IPS-18a (cell line): Measurements from ENCODE around the gene MRPL9.

Experiments used
- H3K27ac ChIP-seq: one replicate; pipeline ENCODE4 v1.5.1; 2013; ENCODE audit warnings: low read length
- H3K27me3 ChIP-seq: one replicate; pipeline ENCODE4 v1.6.1; 2013; ENCODE audit warnings: mild to moderate bottlenecking, low read length; ENCODE audit not compliant: control insufficient read depth, insufficient read depth
- H3K36me3 ChIP-seq: one replicate; pipeline ENCODE4 v1.6.1; 2013; ENCODE audit warnings: low read depth, low read length; ENCODE audit not compliant: control insufficient read depth
- H3K4me1 ChIP-seq: one replicate; pipeline ENCODE4 v1.6.1; 2013; ENCODE audit warnings: low read depth, low read length; ENCODE audit not compliant: control insufficient read depth
- H3K4me3 ChIP-seq: one replicate; pipeline ENCODE4 v1.5.1; 2013; ENCODE audit warnings: low read length
- H3K9ac ChIP-seq: one replicate; pipeline ENCODE4 v1.6.1; 2013; ENCODE audit warnings: mild to moderate bottlenecking, low read length, moderate library complexity
- H3K9me3 ChIP-seq: one replicate; pipeline ENCODE4 v1.6.1; 2013; ENCODE audit warnings: low read depth, low read length; ENCODE audit not compliant: control insufficient read depth

The MRPL9 gene

GRCh38 chr1:151762941-151763921 lies at the start of gene MRPL9:
TSS of gene MRPL9 (minus strand) at chr1:151763496. CDS start at chr1:151763479, 17 bp downstream.
- Histone ChIP-seq H3K27ac (peak within 1 kb of the TSS; percentile 75), H3K36me3 (peaks cover 34% of the 10 kb centered on the region), H3K4me1 (peaks cover 9% of the 10 kb centered on the region), H3K27me3 (no peaks in the 10 kb centered on the region), H3K9me3 (no peaks in the 10 kb centered on the region), H3K9ac (peak within 1 kb of the TSS; percentile 82), H3K4me3 (peak within 1 kb of the TSS; percentile 87)

GRCh38 chr1:151811181-151811580 lies 47.9 kb upstream of the MRPL9 start:
- Histone ChIP-seq H3K36me3 (no peaks in the 10 kb centered on the region), H3K27ac (no peak overlapping the region), H3K9me3 (no peaks in the 10 kb centered on the region), H3K4me3 (no peak overlapping the region), H3K9ac (no peak overlapping the region), H3K27me3 (no peaks in the 10 kb centered on the region), H3K4me1 (no peaks in the 10 kb centered on the region)

- no peaks in the 10 kb centered on the region for H3K4me1 ChIP-seq
- no peaks in the 10 kb centered on the region for H3K27me3 ChIP-seq
- H3K36me3 ChIP-seq: no peaks in the 10 kb centered on the region
- no peak overlapping the region for H3K9ac ChIP-seq
- H3K27ac ChIP-seq: no peak overlapping the region
- H3K9me3 ChIP-seq: no peaks in the 10 kb centered on the region
- no peak overlapping the region for H3K4me3 ChIP-seq
Measured at GRCh38 chr1:151809985-151810556, 46.8 kb upstream of the MRPL9 start.

GRCh38 chr1:151809290-151809984 lies 46.1 kb upstream of the MRPL9 start:
- Histone ChIP-seq H3K36me3 (no peaks in the 10 kb centered on the region), H3K27me3 (no peaks in the 10 kb centered on the region), H3K9me3 (no peaks in the 10 kb centered on the region), H3K27ac (no peak overlapping the region), H3K9ac (no peak overlapping the region), H3K4me1 (no peaks in the 10 kb centered on the region), H3K4me3 (no peak overlapping the region)

GRCh38 chr1:151807766-151808165 lies 44.5 kb upstream of the MRPL9 start:
- Histone ChIP-seq H3K9ac (no peak overlapping the region), H3K4me3 (no peak overlapping the region), H3K27ac (no peak overlapping the region), H3K9me3 (no peaks in the 10 kb centered on the region), H3K27me3 (no peaks in the 10 kb centered on the region), H3K4me1 (no peaks in the 10 kb centered on the region), H3K36me3 (no peaks in the 10 kb centered on the region)

GRCh38 chr1:151807131-151807530 lies 43.8 kb upstream of the MRPL9 start:
- Histone ChIP-seq H3K4me3 (no peak overlapping the region), H3K9me3 (no peaks in the 10 kb centered on the region), H3K27me3 (no peaks in the 10 kb centered on the region), H3K9ac (no peak overlapping the region), H3K27ac (no peak overlapping the region), H3K36me3 (no peaks in the 10 kb centered on the region), H3K4me1 (no peaks in the 10 kb centered on the region)

GRCh38 chr1:151806170-151806569 lies 42.9 kb upstream of the MRPL9 start:
- Histone ChIP-seq H3K9me3 (no peaks in the 10 kb centered on the region), H3K27ac (no peak overlapping the region), H3K36me3 (no peaks in the 10 kb centered on the region), H3K4me1 (no peaks in the 10 kb centered on the region), H3K4me3 (no peak overlapping the region), H3K9ac (no peak overlapping the region), H3K27me3 (no peaks in the 10 kb centered on the region)

- Histone ChIP-seq H3K27ac (no peak within 1 kb of the TSS), H3K36me3 (no peaks in the 10 kb centered on the region), H3K27me3 (no peaks in the 10 kb centered on the region)
Measured at GRCh38 chr1:151805066-151805820, 41.9 kb upstream of the MRPL9 start, which contains the start of gene LINGO4. TSS of gene LINGO4 (minus strand) at chr1:151805419. CDS start at chr1:151802704, 2,715 bp downstream.

GRCh38 chr1:151803915-151804314 lies 40.6 kb upstream of the MRPL9 start:
- Histone ChIP-seq H3K27me3 (no peaks in the 10 kb centered on the region), H3K4me1 (no peaks in the 10 kb centered on the region), H3K36me3 (no peaks in the 10 kb centered on the region), H3K9ac (no peak overlapping the region), H3K9me3 (no peaks in the 10 kb centered on the region), H3K4me3 (no peak overlapping the region), H3K27ac (no peak overlapping the region)

More at GRCh38 chr1:151805066-151805820, 41.9 kb upstream of the MRPL9 start, which contains the start of gene LINGO4:
- H3K4me3 ChIP-seq: no peak within 1 kb of the TSS
- no peak within 1 kb of the TSS for H3K9ac ChIP-seq
- no peaks in the 10 kb centered on the region for H3K9me3 ChIP-seq
- no peaks in the 10 kb centered on the region for H3K4me1 ChIP-seq

GRCh38 chr1:151803164-151803563 lies 39.9 kb upstream of the MRPL9 start:
- Histone ChIP-seq H3K9me3 (no peaks in the 10 kb centered on the region), H3K9ac (no peak overlapping the region), H3K36me3 (no peaks in the 10 kb centered on the region), H3K27me3 (no peaks in the 10 kb centered on the region), H3K4me3 (no peak overlapping the region), H3K27ac (no peak overlapping the region), H3K4me1 (no peaks in the 10 kb centered on the region)

- H3K27ac ChIP-seq: no peak overlapping the region
- H3K4me3 ChIP-seq: no peak overlapping the region
- H3K4me1 ChIP-seq: no peaks in the 10 kb centered on the region
- no peak overlapping the region for H3K9ac ChIP-seq
- H3K9me3 ChIP-seq: no peaks in the 10 kb centered on the region
- H3K36me3 ChIP-seq: no peaks in the 10 kb centered on the region
- H3K27me3 ChIP-seq: no peaks in the 10 kb centered on the region
Measured at GRCh38 chr1:151802372-151802771, 39.1 kb upstream of the MRPL9 start.
